OCI-LY1 (cell line): ENCODE data around the gene CCDC18.

Experiments used
- EZH2 ChIP-seq: fragments of 200-600 bp; sonication (generic), shearing (Covaris generic); IDR thresholded peaks from 2 replicates; pipeline ENCODE4 v1.8.0; 2017; ENCODE audit warnings: borderline replicate concordance, mixed run types, mild to moderate bottlenecking, antibody characterized with exemption, low read length, moderate library complexity, mixed read lengths
- TF ChIP-seq, protein P1 (sequence below): fragments of 200-600 bp; sonication (generic), shearing (Covaris generic); IDR thresholded peaks from 2 replicates; pipeline ENCODE4 v1.5.1; 2017; ENCODE audit warnings: mild to moderate bottlenecking, antibody characterized with exemption, low read length, moderate library complexity, mixed read lengths

DNA sequence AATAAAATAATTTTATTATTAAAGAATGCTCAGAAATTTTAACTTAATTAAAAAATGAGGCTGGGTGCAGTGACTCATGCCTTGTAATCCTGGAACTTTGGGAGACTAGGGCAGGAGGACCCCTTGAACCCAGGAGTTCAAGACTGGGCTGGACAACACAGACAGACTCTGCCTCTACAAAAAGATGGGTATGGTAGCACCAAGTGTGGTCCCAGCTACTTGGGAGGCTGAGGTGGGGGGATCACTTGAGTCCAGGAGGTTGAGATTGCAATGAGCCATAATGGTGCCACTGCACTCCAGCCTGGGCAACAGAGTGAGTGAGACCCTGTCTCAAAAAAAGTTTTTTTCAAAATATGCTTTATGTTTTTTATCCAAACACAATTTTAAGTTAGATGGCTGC is 25.6 kb upstream of the CCDC18 start:
- TF ChIP-seq, protein P1, sequence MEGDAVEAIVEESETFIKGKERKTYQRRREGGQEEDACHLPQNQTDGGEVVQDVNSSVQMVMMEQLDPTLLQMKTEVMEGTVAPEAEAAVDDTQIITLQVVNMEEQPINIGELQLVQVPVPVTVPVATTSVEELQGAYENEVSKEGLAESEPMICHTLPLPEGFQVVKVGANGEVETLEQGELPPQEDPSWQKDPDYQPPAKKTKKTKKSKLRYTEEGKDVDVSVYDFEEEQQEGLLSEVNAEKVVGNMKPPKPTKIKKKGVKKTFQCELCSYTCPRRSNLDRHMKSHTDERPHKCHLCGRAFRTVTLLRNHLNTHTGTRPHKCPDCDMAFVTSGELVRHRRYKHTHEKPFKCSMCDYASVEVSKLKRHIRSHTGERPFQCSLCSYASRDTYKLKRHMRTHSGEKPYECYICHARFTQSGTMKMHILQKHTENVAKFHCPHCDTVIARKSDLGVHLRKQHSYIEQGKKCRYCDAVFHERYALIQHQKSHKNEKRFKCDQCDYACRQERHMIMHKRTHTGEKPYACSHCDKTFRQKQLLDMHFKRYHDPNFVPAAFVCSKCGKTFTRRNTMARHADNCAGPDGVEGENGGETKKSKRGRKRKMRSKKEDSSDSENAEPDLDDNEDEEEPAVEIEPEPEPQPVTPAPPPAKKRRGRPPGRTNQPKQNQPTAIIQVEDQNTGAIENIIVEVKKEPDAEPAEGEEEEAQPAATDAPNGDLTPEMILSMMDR: no peak
- TF ChIP-seq EZH2: no peak
